Activated CD4-positive, alpha-beta T cell treated with anti-CD3 and anti-CD28 coated beads for 48 hours (primary cell): ENCODE measurements around the gene SRP72.

Source experiments
- DNase-seq: peaks from one replicate; pipeline ENCODE4 v3.0.0-alpha.2; 2020

SRP72 gene

DNA sequence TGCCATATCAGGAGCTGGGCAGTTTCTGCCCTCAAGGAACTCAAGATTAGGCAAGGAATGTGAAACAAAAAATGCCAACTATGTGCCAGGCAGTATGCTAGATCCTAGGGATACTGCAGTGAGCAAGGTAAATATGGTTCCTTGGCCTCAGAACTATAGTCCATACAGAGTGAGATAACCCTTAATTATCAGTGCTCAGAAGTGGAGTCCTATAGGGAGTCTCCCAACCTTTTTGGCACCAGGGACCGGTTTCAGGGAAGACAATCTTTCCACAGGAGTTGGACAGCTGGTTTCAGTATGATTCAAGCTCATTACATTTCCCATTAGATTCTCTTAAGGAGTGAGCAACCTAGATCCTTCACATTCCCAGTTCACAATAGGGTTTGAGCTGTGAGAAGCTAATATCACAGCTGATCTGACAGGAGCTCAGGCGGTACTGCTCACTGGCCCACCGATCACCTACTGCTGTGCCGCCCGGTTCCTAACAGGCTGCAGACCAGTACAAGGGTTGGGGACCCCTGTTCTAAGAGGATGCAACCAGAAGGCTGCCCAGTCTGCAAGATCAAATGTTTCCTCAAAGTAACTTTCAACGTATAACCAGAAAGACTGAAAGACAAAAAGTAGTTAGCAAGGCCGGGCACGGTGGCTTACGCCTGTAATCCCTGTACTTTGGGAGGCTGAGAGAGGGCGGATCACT, 1.7 kb upstream of the SRP72 start:
- no peak for DNase-seq

DNA sequence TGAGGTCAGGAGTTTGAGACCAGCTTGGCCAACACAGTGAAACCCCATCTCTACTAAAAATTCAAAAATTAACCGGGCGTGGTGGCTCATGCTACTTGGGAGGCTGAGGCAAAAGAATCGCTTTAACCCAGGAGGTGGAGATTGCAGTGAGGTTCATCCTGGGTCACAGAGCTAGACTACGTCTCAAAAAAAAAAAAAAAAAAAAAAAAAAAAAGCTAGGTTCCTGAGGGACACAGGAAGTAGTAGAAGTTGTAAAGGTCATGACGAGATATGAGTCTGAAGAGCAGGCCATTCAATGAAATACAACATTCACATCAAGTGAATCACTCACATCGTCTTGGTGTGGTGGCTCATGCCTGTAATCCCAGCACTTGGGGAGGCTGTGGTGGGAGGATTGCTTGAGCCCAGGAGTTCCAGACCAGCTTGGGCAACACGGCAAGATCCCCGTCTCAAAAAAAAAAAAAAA, 1.1 kb upstream of the SRP72 start:
- peak; percentile 33 for DNase-seq

DNA sequence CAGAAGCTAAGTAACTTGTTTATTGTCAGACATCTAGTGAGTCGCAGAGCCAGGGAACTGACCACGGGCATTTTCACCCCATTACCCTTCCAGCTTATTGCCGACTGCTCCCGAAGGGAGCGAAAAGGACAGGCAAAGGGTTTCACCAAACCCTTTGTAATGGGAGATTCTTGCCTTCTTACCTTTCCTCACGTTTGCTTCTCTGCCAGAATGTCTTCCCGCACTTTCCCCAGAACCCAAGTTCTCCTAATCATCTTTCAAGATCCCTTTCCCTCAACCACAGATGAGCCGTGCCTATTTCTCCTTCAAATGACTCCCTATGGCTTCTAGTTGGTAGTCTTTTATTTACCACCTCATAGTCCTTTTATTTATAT, 520 bp upstream of the SRP72 start:
- no peak for DNase-seq

DNA sequence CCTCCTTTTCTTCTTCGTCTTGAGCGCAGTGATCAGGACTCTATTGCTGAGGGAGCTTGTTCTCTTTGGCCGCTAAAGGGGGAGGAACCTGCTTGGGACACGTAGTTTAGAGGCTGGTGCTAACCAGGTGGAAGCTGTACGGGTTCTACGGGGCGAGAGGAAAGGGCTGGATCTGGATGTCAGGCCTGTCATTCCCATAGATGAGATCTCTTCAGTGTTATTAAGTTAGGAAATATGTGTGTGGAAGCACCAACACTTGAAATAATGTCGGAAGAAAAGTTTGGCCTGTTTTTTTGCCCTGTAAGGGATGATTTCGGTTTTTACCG, 643 bp downstream of the SRP72 start:
- DNase-seq = peak; percentile 47

DNA sequence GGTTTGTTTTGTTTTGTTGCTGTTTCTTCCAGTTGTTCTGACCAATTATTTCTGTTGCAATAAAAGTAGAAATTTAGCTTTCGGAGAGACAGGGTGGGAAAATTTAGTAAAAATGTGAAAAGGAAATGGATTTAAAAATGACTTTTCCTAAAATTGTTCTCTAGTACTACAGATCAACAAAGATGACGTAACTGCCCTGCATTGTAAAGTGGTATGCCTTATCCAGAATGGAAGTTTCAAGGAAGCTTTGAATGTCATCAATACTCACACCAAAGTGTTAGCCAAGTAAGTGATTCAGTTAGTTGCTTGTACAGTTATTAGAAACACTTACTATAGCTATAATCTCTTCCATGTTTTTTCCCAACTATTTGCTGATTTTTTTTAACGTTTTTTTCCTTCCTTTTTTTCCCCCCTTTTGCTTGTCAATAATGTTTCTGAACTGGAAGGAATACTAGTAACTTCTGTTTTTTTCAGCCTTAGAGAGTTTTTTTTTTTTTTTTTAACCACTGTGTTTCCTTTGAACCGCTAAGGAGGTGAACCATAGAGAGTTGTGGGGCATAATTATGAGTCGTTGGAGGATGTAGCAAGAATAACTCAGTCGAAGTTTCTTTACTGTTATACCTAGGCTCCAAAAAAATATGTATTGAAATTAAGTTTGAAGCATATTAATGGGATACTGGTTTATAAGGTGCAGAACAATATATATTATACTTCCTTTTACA, 2.2 kb downstream of the SRP72 start:
- no peak for DNase-seq

DNA sequence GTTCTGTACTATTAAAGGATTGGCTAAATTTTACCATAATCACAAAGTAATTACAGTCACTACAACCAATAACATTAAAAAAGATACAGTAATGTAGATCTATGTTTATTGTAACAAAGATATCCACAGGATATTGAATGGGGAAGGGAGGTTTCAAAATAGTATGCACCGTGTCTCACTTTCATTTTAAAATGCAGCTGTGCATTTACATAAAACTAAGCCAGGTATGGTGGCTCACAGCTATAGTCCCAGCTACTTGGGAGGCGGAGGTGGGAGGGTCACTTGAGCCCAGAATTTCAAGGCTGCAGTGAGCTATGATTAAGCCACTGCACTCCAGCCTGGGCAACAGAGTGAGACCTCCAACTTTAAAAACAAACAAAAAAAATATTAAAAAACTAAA, 8.5 kb downstream of the SRP72 start:
- DNase-seq = no peak

DNA sequence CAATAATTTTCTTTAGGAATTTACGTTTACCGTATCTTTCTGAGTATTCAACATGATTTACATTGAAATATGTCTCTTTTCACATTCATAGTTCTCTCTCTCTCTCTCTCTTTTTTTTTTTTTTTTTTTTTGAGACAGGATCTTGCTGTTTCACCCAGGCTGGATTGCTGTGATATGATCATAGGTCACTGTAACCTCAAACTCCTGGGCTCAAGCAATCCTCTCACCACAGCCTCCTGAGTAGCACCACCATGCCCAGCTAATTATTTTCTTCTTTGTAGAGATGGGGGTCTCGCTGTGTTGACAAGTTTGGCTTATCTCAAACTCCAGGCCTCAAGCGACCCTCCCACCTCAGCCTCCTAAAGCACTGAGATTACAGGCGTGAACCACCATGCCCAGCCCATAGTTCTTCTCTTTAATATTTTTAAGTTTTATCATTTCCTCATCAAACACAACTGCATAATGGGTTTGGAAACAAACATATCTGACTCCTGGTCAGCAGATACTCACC, 9.8 kb downstream of the SRP72 start:
- no peak for DNase-seq

DNA sequence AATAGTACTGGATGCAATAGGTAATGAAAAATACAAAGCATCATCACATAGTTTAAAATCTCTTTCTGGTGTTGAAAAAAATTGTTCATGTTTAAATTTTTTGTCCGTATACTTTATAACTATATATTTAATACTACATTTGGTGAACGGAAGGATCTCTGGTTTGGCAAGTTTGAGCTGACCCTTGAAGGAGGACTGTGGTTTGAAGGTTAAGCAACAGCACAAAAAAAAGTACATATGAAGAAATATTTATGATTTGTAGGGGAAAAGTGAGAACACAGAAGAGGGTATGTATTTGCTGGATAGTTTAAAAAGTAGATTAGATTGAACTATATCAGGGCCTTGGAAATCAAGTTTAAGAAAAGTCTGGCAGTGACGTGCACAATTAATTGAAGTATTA, 13.3 kb downstream of the SRP72 start:
- DNase-seq = no peak

DNA sequence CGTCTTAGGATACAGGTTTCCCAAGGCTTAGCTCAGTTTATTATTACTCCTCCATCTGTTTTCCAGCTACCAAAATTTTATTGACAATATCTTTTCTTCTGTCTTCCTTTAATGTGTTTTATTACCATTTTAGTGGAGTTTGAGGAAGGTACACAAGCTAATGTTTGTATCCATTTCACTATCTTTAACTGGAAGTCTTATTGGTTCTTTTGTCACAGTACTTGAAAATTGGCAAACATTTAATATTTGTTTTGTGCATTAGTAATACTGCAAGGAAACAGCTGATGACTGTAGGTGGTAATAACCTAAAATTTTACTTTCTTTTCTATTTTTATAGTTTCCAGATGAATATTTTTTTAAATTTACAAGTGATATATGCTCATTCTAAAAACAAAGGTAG, 28.8 kb downstream of the SRP72 start:
- no peak for DNase-seq

DNA sequence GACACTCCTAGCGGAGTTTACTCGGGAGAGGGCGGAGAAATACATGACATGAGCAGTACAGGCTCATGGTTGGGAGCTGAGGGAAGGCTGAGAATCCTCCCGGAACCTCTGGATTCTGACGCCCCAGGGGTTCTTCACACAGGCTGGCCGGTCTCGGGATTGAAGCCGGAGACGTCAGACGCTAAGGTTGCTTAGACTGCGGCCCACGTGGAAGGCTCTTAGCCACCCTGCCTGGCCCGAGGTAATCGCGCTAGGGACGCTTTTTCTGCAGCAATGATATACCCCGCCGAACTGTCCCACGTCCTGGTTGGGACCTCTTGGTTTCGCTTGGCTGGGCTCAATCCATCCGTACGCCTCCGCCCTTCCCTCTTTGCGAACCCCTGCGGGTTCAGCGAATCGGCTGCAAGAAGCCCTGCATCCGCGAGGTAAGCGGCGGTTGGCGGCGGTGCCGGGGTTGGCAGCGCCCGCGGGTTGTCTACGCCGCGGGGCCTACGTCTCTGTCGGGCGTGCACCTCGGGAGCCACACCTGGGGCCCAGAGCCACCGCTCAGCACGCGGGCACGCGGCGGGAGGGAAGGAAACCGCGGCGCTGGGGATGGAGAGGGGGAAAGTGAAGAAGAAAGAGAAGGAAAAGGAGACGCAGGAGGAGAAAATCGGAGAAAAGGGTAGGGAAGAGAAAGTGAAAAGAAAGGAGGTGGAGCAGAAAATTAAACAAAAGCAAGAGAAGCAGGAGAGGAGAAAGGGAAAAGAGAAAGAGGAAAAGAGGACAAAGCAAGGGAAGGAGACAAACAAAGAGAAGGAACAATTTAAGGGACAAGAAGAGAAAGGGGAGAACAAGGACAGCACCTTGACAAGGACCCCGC, 38.1 kb downstream of the SRP72 start, which contains the start of gene ARL9:
TSS of gene ARL9 (plus strand) at position 523 of the 862 bp plus-strand sequence. CDS start at position 595, 72 bp downstream.
- DNase-seq = peak; percentile 67

DNA sequence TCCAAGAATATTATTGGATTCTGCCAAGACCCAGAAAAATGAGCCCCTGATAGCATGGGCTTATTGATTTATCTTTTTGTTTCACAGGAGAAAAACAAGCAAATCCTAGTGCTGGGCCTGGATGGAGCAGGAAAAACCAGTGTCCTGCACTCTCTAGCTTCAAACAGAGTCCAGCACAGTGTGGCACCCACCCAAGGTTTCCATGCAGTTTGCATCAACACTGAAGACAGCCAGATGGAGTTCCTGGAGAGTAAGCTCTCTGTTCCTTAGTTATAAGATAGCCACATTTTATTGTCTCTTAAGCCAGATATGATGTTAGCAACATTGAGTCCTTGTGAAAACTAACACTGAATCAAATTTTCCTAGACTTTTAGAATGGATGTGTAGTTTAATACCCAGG, 43.7 kb downstream of the SRP72 start:
- no peak for DNase-seq

DNA sequence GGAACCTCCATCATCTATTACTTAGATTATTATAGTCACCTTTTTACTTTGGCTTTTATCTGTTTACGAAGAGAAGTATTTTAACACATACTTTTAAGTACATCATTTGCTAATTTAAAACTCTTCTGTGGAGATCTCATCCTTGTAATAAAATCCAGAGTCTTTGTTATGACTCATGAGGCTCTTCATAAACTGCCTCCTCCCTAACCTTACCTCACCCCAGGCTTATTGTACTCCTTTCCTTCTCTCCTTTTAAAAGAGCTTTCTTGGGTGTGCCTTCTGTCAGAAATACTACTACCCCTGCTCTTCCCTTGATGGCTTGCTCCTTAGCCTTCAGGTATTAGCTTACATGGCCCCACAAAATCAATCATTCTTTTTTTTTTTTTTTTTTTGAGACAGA, 44.7 kb downstream of the SRP72 start:
- DNase-seq = no peak

DNA sequence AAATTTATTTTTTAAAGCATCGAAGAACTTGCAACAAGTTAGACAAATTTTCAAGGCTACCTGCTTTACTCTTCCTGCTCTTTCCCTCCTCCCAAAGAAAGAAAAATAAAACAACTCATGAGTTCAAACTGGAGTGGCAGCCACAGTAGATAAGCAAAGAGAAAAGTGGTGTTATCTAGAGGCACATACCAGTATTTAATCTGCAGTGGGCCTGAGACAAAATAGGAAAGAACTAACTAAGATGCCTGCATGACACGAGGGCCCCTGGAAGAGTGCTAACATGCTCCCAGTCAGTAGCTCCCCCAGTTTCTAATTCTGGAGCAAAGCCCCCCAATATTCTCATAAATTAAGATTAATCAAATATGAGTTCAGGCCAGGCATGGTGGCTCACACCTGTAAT, 46.1 kb downstream of the SRP72 start:
- no peak for DNase-seq

DNA sequence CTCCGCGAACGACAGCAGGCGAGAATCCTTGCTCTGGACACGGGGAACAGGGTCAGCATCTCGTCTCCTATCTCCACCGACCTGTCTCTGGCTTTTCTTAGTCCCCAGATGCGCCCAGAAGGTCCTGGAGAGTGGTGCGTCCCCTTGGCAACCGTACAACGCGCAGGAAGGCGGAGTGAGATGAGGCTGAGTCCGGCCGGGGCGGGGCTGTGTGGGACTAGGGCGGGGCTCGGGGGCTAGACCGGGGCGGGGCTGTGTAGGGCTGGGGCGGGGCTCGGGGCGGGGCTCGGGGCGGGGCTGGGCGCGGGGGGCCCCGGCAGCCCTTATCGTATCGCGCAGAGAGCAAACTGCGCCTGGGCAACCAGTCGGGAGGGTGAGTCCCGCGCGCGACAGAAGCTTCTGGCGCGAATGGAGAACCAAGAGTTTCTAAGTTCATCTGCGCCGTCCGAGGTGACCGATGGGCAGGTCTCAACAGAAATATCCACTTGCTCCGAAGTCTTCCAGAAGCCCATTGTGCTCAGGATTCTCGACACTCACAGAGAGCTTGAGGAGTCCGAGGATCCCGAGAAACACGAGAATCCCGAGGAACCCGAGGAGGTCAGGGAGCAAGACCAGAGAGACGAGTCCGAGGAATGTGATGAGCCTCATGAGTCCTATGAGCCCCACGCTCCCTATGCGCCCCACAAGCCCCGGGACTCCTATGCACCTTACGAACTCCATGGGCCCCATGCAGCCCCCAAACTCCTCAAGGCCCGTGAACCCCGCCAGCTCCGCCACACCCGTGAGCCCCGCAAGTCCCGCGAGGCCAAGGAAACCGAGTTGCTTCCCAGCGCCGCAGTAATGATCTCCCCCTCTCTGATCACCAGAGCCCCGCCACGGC, 63.1 kb downstream of the SRP72 start:
- peak; percentile 89 for DNase-seq

DNA sequence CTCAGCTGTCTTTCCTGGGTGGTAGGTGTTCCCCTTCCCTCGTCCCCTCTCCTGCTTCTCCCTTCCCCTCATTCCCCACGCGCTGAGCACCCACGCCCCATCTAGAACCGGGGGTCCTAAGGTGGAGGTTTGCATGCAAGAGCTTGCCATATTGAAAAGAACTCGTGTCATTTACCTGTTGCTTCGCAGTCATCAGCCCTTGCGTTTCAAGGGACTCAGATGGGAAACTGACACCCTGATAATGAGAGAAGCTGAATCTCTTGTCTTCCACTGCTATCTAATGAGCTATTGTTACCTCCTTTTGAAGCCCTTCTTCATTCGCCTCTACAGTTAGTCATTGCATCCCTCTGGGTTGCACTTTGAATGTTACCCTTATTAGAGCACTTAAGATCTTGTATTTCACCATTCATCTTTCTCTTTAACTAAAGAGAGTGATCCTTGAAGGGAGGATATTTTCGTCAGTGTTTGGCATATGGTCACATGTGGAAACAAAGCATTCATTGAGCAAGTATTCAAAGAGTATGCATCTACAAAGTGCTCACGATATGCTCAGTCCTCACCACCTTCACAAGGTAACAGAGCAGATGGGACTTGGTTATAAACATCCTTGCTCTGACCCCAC, 63.8 kb downstream of the SRP72 start:
- no peak for DNase-seq

DNA sequence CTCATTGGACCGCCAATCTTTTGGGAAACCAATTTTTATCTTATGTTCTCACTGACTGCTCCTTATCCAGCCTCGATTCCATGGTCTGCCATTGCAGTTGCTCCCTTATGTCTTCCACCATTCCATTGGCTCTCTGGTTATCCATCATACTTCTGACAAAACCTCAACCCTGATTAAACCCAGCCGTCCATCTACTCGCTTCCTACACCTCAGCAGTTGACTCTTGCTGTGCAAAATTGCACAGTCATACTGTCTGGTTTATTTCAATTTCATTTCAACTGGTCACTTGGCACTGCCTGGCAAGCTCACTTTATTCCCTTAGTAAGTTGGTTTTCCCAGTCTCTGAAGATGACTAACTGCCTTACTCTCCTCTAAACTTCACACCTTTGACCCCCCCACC, 64.4 kb downstream of the SRP72 start:
- DNase-seq = no peak

DNA sequence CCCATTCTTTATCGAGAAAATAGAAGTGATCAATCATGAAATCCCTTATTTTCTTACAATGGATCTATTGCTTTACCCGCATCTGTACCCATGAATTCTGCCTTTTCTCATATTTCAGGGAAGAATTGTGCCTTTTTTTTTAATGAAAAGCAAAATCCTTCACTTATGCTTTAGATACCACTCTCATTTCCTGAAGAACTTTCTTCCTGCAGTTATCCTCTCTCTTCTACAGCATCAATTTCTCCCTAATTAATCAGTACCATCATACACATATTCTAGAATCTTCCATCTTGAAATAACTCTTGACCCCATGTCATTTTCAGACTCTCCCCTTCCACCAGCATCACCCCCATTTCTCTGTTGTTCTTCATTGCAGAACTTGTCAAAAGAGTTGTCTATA, 64.8 kb downstream of the SRP72 start:
- DNase-seq = no peak

DNA sequence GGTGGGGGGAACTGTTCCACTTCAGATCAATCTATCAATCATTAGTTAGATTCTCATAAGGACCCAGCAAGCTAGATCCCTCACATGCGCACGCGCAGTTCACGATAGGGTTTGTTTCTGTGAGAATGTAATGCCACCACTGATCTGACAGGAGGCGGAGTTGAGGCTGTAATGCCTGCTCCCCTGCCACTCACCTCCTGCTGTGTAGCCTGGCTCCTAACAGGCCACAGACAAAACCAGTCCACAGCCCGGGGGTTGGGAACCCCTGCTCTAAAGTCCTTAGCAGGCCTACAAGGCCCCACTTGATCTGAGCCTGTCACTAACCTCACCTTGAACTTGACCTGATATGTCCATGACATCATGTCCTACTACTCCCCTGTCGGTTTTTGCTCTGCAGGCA, 68.5 kb downstream of the SRP72 start:
- DNase-seq = no peak

DNA sequence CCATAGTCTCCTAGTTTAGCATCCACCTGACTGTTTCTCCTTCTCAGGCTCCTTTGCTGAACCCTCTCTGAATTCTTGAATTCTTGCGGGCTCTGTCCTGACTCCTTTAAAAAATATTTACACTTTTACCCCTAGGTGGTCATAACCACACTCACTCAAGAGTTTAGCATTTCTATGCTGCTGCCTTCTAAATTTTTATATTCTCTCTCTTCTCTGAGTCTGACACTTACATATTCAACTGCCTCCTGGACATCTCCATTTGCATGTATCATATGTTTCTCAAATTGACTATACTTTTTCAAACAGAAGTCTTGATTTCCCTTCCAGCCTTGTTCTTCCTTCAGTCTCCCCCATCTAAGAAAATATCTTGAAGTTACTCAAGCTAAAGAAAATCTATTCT, 69.7 kb downstream of the SRP72 start:
- DNase-seq = no peak

DNA sequence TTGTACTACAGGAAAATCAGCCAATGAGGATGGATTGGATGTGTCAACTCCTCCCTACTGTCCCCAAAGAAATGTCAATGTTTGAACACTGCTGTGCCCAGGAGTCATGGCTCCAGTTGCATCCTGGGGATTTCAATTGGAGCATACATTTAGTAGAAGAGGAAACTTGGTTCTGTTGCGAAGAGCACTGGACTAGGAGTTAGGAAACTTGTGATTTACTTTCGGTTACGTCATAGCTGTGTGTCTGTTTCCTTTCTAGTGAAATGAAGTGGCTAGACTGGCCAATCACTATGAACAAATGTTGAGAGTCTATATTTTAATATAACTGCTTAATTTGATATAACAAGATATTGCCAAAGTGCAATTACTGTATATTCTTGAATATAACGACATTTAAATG, 73.4 kb downstream of the SRP72 start:
- DNase-seq = no peak

DNA sequence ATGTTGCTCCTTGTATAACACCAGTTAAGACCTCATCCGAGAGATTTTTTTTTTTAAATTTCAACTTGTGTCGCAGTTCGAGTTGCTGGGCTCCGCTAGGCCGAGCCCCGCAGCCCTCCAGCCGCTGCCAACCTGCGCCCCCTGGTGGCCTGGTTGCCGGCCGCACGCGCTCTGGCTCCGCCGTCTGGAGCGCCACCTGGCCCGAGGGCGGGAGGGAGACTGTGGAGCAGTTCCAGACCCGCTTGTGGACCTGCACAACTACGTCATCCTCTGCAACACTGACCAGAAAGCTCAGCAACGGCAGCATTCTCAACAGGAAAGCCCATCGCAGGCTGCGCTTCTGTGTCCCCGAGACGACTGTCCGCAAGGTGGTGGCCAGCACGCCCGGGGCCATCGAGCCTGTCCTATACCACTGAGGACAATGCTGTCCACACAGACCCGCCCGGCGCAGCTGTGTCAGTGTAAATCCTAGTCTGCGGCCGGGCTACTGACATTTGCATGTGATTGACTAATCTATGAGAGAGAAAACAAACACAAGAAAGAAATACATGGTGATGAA, 77.2 kb downstream of the SRP72 start:
- peak; percentile 90 for DNase-seq

DNA sequence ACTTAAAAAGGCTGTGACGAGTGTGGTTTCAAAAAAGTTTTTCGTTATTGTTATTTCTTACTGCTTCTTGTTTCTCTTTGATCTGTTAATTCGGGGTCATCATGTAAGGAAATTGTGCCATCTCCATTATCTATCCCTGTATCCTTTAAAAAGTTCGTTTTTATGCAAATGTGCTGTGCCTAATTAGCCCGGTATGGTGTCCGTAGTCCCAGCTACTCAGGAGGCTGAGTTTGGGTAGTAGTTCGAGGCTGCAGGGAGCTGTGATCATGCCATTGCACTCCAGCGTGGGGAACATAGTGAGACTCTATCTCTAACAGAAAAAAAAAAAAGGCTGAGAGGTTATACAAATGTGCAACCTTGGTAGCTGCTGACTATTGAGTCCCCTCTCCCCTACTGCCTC, 83.2 kb downstream of the SRP72 start:
- no peak for DNase-seq
